ENCODE results near the gene CHAT. TPM values are rescaled to one million over a fixed set of nuclear protein-coding genes. Genes with fewer than 3 reads are reported as not detected.

CHAT gene
- total RNA-seq, 1 donor from 2014 or later, result not detected

DNA sequence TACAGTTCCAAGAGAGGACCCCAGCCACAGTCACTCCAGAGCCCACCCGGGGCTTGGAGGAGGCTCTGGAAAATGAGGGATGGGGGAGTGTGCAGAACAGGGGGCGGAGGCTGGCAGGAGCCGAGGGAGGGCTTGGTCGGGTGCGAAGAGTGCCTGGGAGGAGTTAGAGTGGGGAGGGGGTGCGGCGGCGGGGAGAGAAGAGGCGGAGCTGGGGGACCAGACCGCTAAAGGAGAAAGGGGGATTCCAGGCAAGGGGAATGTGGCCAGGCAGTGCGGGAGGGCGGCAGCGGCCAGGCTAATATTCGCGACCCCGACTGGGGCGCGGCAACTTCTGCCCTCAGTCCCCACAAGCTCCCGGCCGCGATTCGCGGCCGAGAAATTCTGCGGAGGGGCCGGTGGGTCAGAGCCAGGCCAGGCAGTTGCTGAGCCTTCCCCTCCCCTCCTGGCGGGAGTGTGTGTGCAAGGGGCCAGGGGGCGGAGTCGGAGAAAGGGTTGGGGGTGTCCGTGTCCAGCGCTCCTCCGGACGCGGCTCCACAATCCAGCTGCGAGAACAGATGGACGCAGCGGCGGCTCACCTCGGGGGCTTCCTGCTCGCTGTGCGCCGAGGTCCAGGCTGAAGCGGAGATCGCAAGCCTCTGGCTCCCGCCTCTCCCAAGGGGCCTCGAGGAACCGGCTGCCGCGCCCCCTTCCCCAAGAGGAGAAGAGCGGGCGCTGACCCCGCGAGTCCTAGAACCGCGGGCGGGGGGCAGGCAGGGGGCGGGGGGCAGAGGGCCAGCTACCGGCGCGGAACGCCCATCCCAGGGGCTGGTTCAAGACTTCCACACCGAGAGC lies 4.3 kb upstream of the CHAT start:
- TF ChIP-seq, protein P1, sequence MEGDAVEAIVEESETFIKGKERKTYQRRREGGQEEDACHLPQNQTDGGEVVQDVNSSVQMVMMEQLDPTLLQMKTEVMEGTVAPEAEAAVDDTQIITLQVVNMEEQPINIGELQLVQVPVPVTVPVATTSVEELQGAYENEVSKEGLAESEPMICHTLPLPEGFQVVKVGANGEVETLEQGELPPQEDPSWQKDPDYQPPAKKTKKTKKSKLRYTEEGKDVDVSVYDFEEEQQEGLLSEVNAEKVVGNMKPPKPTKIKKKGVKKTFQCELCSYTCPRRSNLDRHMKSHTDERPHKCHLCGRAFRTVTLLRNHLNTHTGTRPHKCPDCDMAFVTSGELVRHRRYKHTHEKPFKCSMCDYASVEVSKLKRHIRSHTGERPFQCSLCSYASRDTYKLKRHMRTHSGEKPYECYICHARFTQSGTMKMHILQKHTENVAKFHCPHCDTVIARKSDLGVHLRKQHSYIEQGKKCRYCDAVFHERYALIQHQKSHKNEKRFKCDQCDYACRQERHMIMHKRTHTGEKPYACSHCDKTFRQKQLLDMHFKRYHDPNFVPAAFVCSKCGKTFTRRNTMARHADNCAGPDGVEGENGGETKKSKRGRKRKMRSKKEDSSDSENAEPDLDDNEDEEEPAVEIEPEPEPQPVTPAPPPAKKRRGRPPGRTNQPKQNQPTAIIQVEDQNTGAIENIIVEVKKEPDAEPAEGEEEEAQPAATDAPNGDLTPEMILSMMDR (IDR thresholded peaks at IDR 0.05), result no peak
- Histone ChIP-seq H3K9me3 (no peaks in the 10 kb centered on the region), H3K27me3 (ENCODE audit: low read depth) (peaks cover 92% of the 10 kb centered on the region), H3K36me3 (no peaks in the 10 kb centered on the region), H3K4me3 (no peak overlapping the region), H3K27ac (no peak overlapping the region), H3K4me1 (peaks cover 9% of the 10 kb centered on the region)
- ATAC-seq (no peak), DNase-seq (no peak)
- intact Hi-C loops (cut with DNase I), result no loop called here

- H3K27ac ChIP-seq, result no peak within 1 kb of the TSS
- no peak within 1 kb of the TSS for H3K4me3 ChIP-seq
- TF ChIP-seq, protein P1 (IDR thresholded peaks at IDR 0.05), result no peak
- no peaks in the 10 kb centered on the region for H3K9me3 ChIP-seq
- intact Hi-C loops (cut with DNase I), result no loop called here
- no peaks in the 10 kb centered on the region for H3K36me3 ChIP-seq
- no peak for DNase-seq
- peaks cover 92% of the 10 kb centered on the region for H3K27me3 ChIP-seq (ENCODE audit: low read depth)
- peaks cover 9% of the 10 kb centered on the region for H3K4me1 ChIP-seq
- ATAC-seq, result no peak
Observed at GRCh38 chr10:49610114-49610457, 3.8 kb upstream of the CHAT start, which contains the start of gene SLC18A3. SLC18A3 (plus strand) TSS chr10:49610310; CDS start chr10:49610741, 431 bp downstream.

GRCh38 chr10:49610458-49611165 lies 3.2 kb upstream of the CHAT start:
- TF ChIP-seq, protein P1 (IDR thresholded peaks at IDR 0.05), result no peak
- Histone ChIP-seq H3K4me1 (peaks cover 9% of the 10 kb centered on the region), H3K27ac (no peak overlapping the region), H3K9me3 (no peaks in the 10 kb centered on the region), H3K27me3 (ENCODE audit: low read depth) (peaks cover 94% of the 10 kb centered on the region), H3K36me3 (no peaks in the 10 kb centered on the region), H3K4me3 (no peak overlapping the region)
- intact Hi-C loops (cut with DNase I), result no loop called here
- DNase-seq (no peak), ATAC-seq (no peak)

- peaks cover 9% of the 10 kb centered on the region for H3K4me1 ChIP-seq
- H3K4me3 ChIP-seq, result no peak overlapping the region
- ATAC-seq (no peak), DNase-seq (no peak)
- H3K27me3 ChIP-seq (ENCODE audit: low read depth), result peaks cover 94% of the 10 kb centered on the region
- intact Hi-C loops (cut with DNase I), result no loop called here
- no peaks in the 10 kb centered on the region for H3K36me3 ChIP-seq
- H3K9me3 ChIP-seq, result no peaks in the 10 kb centered on the region
- TF ChIP-seq, protein P1 (IDR thresholded peaks at IDR 0.05), result no peak
- H3K27ac ChIP-seq, result no peak overlapping the region
Observed at GRCh38 chr10:49611166-49611815, 2.5 kb upstream of the CHAT start.

DNA sequence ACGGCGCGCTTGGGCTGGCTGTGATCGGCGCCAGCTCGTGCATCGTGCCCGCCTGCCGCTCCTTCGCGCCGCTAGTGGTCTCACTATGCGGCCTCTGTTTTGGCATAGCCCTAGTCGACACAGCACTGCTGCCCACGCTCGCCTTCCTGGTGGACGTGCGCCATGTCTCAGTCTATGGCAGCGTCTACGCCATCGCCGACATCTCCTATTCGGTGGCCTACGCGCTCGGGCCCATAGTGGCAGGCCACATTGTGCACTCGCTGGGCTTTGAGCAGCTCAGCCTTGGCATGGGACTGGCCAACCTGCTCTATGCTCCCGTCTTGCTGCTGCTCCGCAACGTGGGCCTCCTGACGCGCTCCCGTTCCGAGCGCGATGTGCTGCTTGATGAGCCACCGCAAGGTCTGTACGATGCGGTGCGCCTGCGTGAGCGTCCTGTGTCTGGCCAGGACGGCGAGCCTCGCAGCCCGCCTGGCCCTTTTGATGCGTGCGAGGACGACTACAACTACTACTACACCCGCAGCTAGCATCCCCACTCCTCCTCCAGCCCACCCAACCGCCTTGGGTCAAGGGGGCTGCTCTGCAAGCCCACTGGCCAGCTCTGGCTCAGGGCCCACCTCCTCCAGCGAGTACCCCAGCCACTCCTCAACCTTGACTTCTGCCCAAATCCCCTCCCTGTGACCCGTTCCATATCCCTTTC lies 1.9 kb upstream of the CHAT start:
- intact Hi-C loops (cut with DNase I), result no loop called here
- ATAC-seq (no peak), DNase-seq (no peak)
- Histone ChIP-seq H3K27ac (no peak overlapping the region), H3K4me3 (no peak overlapping the region), H3K9me3 (no peaks in the 10 kb centered on the region), H3K27me3 (ENCODE audit: low read depth) (peaks cover 98% of the 10 kb centered on the region), H3K36me3 (no peaks in the 10 kb centered on the region), H3K4me1 (peaks cover 9% of the 10 kb centered on the region)
- TF ChIP-seq, protein P1 (IDR thresholded peaks at IDR 0.05), result no peak
